NCI-H1105 (cell line): Measurements from ENCODE around the gene LOXL4.

Experiments used
- DNase-seq: peaks from one replicate; lab custom pipeline; 2025; lab: John Stamatoyannopoulos, UW

Gene LOXL4

GRCh38 chr10:98295401-98295811 lies 27.4 kb upstream of the LOXL4 start:
- DNase-seq = no peak

- no peak for DNase-seq
Measured at GRCh38 chr10:98294270-98294627, 26.3 kb upstream of the LOXL4 start.

- no peak for DNase-seq
Measured at GRCh38 chr10:98293550-98294269, 25.7 kb upstream of the LOXL4 start.

GRCh38 chr10:98292971-98293370 lies 25.0 kb upstream of the LOXL4 start:
- DNase-seq = no peak

GRCh38 chr10:98289802-98290209 lies 21.8 kb upstream of the LOXL4 start:
- no peak for DNase-seq

GRCh38 chr10:98287321-98287720 lies 19.3 kb upstream of the LOXL4 start:
- DNase-seq = no peak

GRCh38 chr10:98286419-98286818 lies 18.4 kb upstream of the LOXL4 start:
- no peak for DNase-seq

GRCh38 chr10:98285416-98285815 lies 17.4 kb upstream of the LOXL4 start:
- no peak for DNase-seq

GRCh38 chr10:98276311-98276710 lies 8.3 kb upstream of the LOXL4 start:
- no peak for DNase-seq

- DNase-seq = no peak
Measured at GRCh38 chr10:98274562-98274961, 6.6 kb upstream of the LOXL4 start.

- DNase-seq = no peak
Measured at GRCh38 chr10:98273057-98273850, 5.3 kb upstream of the LOXL4 start.

GRCh38 chr10:98272656-98273055 lies 4.7 kb upstream of the LOXL4 start:
- DNase-seq = no peak

- DNase-seq = no peak
Measured at GRCh38 chr10:98272245-98272644, 4.3 kb upstream of the LOXL4 start.

GRCh38 chr10:98270786-98271185 lies 2.8 kb upstream of the LOXL4 start:
- DNase-seq = no peak

GRCh38 chr10:98270073-98270740 lies 2.2 kb upstream of the LOXL4 start:
- no peak for DNase-seq

- no peak for DNase-seq
Measured at GRCh38 chr10:98269435-98269912, 1.5 kb upstream of the LOXL4 start.

- DNase-seq = no peak
Measured at GRCh38 chr10:98268694-98269431, 869 bp upstream of the LOXL4 start.

GRCh38 chr10:98267069-98267893 lies 713 bp downstream of the LOXL4 start:
- no peak for DNase-seq

- DNase-seq = no peak
Measured at GRCh38 chr10:98266647-98267046, 1.3 kb downstream of the LOXL4 start.

- DNase-seq = no peak
Measured at GRCh38 chr10:98265403-98266378, 2.3 kb downstream of the LOXL4 start.
